ENCODE results near the gene GIT2.

Gene GIT2

DNA sequence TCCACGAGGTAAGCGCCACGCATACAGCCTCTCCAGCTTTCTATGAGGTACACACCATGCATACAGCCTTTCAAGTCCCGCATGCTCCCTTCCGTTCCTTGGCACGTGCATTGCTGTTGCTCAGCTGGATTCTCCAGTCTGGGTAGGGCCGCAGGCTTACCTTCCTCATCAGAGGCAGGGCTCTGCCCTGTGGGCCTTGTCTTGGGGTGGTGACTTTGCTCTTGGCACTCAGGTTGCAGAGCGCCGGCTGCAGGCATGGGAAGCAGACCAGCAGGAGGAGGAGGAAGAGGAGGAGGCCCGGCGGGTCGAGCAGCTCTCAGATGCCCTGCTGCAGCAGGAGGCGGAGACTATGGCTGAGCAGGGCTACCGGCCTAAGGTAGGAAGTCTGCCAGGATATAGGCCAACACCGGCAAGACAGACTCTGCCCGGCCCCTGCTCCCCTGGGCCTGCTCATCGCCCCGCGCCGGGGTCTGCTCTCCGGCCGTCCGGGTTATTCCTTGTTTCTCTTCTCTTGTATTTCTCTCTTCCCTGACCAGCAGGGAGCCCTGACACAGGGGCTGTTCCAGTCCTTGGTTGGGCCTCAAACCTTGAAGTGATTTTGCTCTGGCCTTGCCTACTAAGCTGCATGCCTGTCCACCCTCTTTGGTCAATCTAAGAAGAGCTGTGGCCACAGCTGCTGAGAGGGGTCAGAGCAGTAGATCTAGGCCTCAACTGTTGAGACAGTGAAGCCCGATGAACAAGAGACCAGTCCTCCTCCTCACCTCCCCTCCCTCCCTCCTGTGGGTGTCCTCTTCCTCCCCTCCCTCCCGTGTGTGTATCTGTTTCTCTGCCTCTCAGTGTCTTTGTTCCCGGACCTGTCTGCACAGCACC lies 80.8 kb downstream of the GIT2 start:
- Histone ChIP-seq H3K4me2 (ENCODE audit: low read length) (no peak overlapping the region), H3K9me2 (replicated peaks; ENCODE audit: control insufficient read depth, low read length) (no peaks in the 10 kb centered on the region), H3K4me1 (ENCODE audit: control insufficient read depth, low read length) (no peaks in the 10 kb centered on the region), H3K9me3 (ENCODE audit: control insufficient read depth, insufficient read depth, low read length) (no peaks in the 10 kb centered on the region), H3K36me3 (ENCODE audit: control insufficient read depth, low read length) (peaks cover 86% of the 10 kb centered on the region), H3K4me3 (ENCODE audit: low read length) (no peak overlapping the region), H3K79me2 (ENCODE audit: control insufficient read depth, low read length) (no peaks in the 10 kb centered on the region), H3K27me3 (ENCODE audit: control insufficient read depth, low read length) (no peaks in the 10 kb centered on the region), H4K20me1 (ENCODE audit: control insufficient read depth, insufficient read depth, low read depth, low read length) (no peaks in the 10 kb centered on the region), H3F3A (ENCODE audit: control insufficient read depth, insufficient read depth) (0 out of 2 replicates have a peak, but pooled peaks cover 3% of the 10 kb centered on the region), H3K27ac (ENCODE audit: low read depth, low read length) (no peak overlapping the region)
- TF ChIP-seq, protein P1, sequence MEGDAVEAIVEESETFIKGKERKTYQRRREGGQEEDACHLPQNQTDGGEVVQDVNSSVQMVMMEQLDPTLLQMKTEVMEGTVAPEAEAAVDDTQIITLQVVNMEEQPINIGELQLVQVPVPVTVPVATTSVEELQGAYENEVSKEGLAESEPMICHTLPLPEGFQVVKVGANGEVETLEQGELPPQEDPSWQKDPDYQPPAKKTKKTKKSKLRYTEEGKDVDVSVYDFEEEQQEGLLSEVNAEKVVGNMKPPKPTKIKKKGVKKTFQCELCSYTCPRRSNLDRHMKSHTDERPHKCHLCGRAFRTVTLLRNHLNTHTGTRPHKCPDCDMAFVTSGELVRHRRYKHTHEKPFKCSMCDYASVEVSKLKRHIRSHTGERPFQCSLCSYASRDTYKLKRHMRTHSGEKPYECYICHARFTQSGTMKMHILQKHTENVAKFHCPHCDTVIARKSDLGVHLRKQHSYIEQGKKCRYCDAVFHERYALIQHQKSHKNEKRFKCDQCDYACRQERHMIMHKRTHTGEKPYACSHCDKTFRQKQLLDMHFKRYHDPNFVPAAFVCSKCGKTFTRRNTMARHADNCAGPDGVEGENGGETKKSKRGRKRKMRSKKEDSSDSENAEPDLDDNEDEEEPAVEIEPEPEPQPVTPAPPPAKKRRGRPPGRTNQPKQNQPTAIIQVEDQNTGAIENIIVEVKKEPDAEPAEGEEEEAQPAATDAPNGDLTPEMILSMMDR (IDR thresholded peaks at IDR 0.05; ENCODE audit: low read depth, low read length, poor library complexity, severe bottlenecking): no peak
- TF ChIP-seq EZH2phosphoT487 (IDR thresholded peaks at IDR 0.05; ENCODE audit: borderline replicate concordance, low read length): no peak

DNA sequence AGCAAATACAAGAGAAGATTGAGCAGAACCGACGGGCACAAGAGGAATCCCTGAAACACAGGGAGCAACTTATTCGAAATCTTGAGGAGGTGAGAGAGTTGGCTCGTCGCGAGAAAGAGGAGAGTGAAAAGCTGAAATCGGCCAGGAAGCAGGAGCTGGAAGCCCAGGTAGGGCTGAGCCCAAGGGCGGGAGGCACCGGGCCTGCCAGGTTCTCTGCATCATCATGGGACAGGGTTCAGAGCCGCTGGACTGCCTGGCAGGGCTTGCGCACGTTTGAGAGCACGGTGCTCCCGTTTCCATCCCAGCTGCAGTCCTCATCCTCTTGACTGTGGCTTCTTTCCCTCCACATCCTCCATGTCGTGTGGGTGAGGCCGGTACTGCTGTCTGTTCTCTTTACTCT lies 81.7 kb downstream of the GIT2 start:
- no peak overlapping the region for H3K4me3 ChIP-seq (ENCODE audit: low read length)
- H3K36me3 ChIP-seq (ENCODE audit: control insufficient read depth, low read length): peaks cover 85% of the 10 kb centered on the region
- H3K9me3 ChIP-seq (ENCODE audit: control insufficient read depth, insufficient read depth, low read length): no peaks in the 10 kb centered on the region
- no peaks in the 10 kb centered on the region for H3K27me3 ChIP-seq (ENCODE audit: control insufficient read depth, low read length)
- no peak overlapping the region for H3K4me2 ChIP-seq (ENCODE audit: low read length)
- 0 out of 2 replicates have a peak, but pooled peaks cover 3% of the 10 kb centered on the region for H3F3A ChIP-seq (ENCODE audit: control insufficient read depth, insufficient read depth)
- no peaks in the 10 kb centered on the region for H4K20me1 ChIP-seq (ENCODE audit: control insufficient read depth, insufficient read depth, low read depth, low read length)
- TF ChIP-seq, protein P1 (IDR thresholded peaks at IDR 0.05; ENCODE audit: low read depth, low read length, poor library complexity, severe bottlenecking): no peak
- TF ChIP-seq EZH2phosphoT487 (IDR thresholded peaks at IDR 0.05; ENCODE audit: borderline replicate concordance, low read length): no peak
- no peaks in the 10 kb centered on the region for H3K9me2 ChIP-seq (replicated peaks; ENCODE audit: control insufficient read depth, low read length)
- no peaks in the 10 kb centered on the region for H3K4me1 ChIP-seq (ENCODE audit: control insufficient read depth, low read length)
- no peaks in the 10 kb centered on the region for H3K79me2 ChIP-seq (ENCODE audit: control insufficient read depth, low read length)
- H3K27ac ChIP-seq (ENCODE audit: low read depth, low read length): no peak overlapping the region

DNA sequence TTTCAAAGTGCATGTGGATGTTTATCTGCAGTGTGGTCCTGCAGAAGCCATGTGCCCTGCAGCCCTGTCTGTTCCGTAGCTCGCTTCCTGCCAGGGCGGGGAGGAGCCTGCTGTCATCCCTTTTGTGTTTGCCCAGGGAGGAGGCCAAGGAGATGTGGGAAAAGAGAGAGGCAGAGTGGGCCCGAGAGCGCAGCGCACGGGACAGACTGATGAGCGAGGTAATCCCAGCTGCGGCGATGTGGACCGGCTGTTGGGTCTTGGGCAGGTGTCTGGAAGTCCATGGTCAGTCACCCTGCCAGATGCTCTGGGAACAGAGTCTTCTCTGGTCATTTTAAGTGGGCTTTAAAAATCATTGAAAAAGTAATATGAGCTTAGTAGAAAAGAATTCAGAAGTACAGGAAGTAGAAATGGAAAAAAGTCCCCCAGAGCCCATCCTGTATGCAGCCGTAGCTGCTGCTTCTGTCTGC lies 83.3 kb downstream of the GIT2 start:
- H3K4me2 ChIP-seq (ENCODE audit: low read length): no peak overlapping the region
- H3F3A ChIP-seq (ENCODE audit: control insufficient read depth, insufficient read depth): 0 out of 2 replicates have a peak, but pooled peaks cover 3% of the 10 kb centered on the region
- H3K79me2 ChIP-seq (ENCODE audit: control insufficient read depth, low read length): no peaks in the 10 kb centered on the region
- H3K9me2 ChIP-seq (replicated peaks; ENCODE audit: control insufficient read depth, low read length): no peaks in the 10 kb centered on the region
- no peak overlapping the region for H3K4me3 ChIP-seq (ENCODE audit: low read length)
- H3K9me3 ChIP-seq (ENCODE audit: control insufficient read depth, insufficient read depth, low read length): no peaks in the 10 kb centered on the region
- H4K20me1 ChIP-seq (ENCODE audit: control insufficient read depth, insufficient read depth, low read depth, low read length): no peaks in the 10 kb centered on the region
- peaks cover 88% of the 10 kb centered on the region for H3K36me3 ChIP-seq (ENCODE audit: control insufficient read depth, low read length)
- no peaks in the 10 kb centered on the region for H3K27me3 ChIP-seq (ENCODE audit: control insufficient read depth, low read length)
- TF ChIP-seq EZH2phosphoT487 (IDR thresholded peaks at IDR 0.05; ENCODE audit: borderline replicate concordance, low read length): no peak
- TF ChIP-seq, protein P1 (IDR thresholded peaks at IDR 0.05; ENCODE audit: low read depth, low read length, poor library complexity, severe bottlenecking): no peak
- H3K27ac ChIP-seq (ENCODE audit: low read depth, low read length): no peak overlapping the region
- no peaks in the 10 kb centered on the region for H3K4me1 ChIP-seq (ENCODE audit: control insufficient read depth, low read length)
